RWPE2 (cell line): ENCODE data around the gene STXBP3.

Experiments used
- ATAC-seq: fragments of 200-7000 bp; cut with Tn5 transposase; 3 replicates; pipeline ENCODE4 v1.9.1; 2021; ENCODE audit warnings: low read depth
- DNase-seq: peaks from one replicate; pipeline ENCODE4 v3.0.0-alpha.2; 2020; ENCODE audit warnings: low spot score
- H3K27ac ChIP-seq: fragments of 450-650 bp; 2 replicates; pipeline ENCODE4 v1.5.1; 2017; ENCODE audit warnings: mild to moderate bottlenecking; ENCODE audit not compliant: poor library complexity, severe bottlenecking
- H3K27me3 ChIP-seq: fragments of 250-450 bp; sonication (Bioruptor Pico); 2 replicates; pipeline ENCODE4 v1.5.1; 2021; ENCODE audit warnings: mild to moderate bottlenecking, moderate library complexity; ENCODE audit not compliant: insufficient read depth, poor library complexity, severe bottlenecking
- H3K36me3 ChIP-seq: fragments of 250-450 bp; sonication (Bioruptor Pico); 2 replicates; pipeline ENCODE4 v1.5.1; 2020; ENCODE audit warnings: low read depth, mild to moderate bottlenecking, moderate library complexity
- H3K4me1 ChIP-seq: fragments of 250-450 bp; sonication (Bioruptor Pico); 2 replicates; pipeline ENCODE4 v1.5.1; 2021; ENCODE audit warnings: mild to moderate bottlenecking, moderate library complexity; ENCODE audit not compliant: insufficient read depth, poor library complexity, severe bottlenecking
- H3K4me3 ChIP-seq: fragments of 250-450 bp; sonication (Bioruptor Pico); 2 replicates; pipeline ENCODE4 v1.5.1; 2021; ENCODE audit warnings: mild to moderate bottlenecking, moderate library complexity; ENCODE audit not compliant: severe bottlenecking
- H3K9me3 ChIP-seq: fragments of 250-450 bp; sonication (Bioruptor Pico); 2 replicates; pipeline ENCODE4 v1.5.1; 2021; ENCODE audit warnings: mild to moderate bottlenecking, moderate library complexity; ENCODE audit not compliant: severe bottlenecking
- TF ChIP-seq, protein P1 (sequence below): fragments of 450-650 bp; IDR thresholded peaks from one replicate; pipeline ENCODE4 v1.5.1; 2017; ENCODE audit warnings: mild to moderate bottlenecking, moderate library complexity; ENCODE audit not compliant: poor library complexity, severe bottlenecking

The STXBP3 gene

DNA sequence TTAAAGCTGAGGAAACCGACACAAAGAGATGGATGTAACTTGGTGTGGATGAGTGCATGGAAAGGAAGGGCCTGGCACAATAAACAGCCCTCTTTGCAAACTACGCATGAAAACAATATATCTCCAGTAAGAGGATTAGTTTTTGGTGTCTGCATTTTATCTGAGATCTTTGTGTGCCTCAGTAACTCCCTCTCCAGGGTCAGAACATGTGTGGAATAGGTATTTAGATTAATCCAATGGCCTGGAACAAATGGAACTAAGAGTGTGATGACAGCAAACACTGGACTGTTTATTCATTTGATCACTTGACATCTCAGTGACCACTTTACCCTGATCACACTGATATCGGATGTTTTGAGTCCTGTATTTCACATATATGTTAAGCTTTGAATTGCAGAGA, 65.1 kb downstream of the STXBP3 start:
- Histone ChIP-seq H3K9me3 (no peaks in the 10 kb centered on the region), H3K27ac (no peak overlapping the region), H3K36me3 (peaks cover 16% of the 10 kb centered on the region), H3K4me3 (no peak overlapping the region), H3K27me3 (no peaks in the 10 kb centered on the region), H3K4me1 (peaks cover 9% of the 10 kb centered on the region)
- ATAC-seq (no peak), DNase-seq (no peak)
- TF ChIP-seq, protein P1, sequence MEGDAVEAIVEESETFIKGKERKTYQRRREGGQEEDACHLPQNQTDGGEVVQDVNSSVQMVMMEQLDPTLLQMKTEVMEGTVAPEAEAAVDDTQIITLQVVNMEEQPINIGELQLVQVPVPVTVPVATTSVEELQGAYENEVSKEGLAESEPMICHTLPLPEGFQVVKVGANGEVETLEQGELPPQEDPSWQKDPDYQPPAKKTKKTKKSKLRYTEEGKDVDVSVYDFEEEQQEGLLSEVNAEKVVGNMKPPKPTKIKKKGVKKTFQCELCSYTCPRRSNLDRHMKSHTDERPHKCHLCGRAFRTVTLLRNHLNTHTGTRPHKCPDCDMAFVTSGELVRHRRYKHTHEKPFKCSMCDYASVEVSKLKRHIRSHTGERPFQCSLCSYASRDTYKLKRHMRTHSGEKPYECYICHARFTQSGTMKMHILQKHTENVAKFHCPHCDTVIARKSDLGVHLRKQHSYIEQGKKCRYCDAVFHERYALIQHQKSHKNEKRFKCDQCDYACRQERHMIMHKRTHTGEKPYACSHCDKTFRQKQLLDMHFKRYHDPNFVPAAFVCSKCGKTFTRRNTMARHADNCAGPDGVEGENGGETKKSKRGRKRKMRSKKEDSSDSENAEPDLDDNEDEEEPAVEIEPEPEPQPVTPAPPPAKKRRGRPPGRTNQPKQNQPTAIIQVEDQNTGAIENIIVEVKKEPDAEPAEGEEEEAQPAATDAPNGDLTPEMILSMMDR: no peak

DNA sequence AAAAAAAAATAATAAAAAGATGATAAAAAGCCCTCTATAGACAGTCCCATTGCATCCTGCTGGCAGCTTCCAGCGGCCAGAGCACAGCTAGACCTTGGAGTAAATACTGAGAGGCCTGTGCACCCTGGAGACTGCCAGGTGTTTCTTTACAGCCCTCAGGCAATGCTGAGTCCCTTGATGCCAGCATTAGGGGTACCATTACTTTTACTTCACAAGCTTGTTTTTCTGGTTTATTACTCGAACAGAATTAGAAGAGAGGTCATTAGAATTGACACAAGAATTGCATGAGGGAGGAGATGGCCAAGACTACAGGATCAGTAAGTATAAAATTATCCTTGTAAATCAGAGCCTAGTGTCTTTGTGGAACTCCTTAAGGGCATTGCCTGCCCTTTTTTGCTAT, 66.9 kb downstream of the STXBP3 start:
- Histone ChIP-seq H3K27ac (no peak overlapping the region), H3K4me3 (no peak overlapping the region), H3K4me1 (peaks cover 10% of the 10 kb centered on the region), H3K9me3 (no peaks in the 10 kb centered on the region), H3K36me3 (peaks cover 8% of the 10 kb centered on the region; the same call in 1 of the 2 replicates), H3K27me3 (no peaks in the 10 kb centered on the region)
- DNase-seq (no peak), ATAC-seq (no peak)
- TF ChIP-seq, protein P1: no peak

DNA sequence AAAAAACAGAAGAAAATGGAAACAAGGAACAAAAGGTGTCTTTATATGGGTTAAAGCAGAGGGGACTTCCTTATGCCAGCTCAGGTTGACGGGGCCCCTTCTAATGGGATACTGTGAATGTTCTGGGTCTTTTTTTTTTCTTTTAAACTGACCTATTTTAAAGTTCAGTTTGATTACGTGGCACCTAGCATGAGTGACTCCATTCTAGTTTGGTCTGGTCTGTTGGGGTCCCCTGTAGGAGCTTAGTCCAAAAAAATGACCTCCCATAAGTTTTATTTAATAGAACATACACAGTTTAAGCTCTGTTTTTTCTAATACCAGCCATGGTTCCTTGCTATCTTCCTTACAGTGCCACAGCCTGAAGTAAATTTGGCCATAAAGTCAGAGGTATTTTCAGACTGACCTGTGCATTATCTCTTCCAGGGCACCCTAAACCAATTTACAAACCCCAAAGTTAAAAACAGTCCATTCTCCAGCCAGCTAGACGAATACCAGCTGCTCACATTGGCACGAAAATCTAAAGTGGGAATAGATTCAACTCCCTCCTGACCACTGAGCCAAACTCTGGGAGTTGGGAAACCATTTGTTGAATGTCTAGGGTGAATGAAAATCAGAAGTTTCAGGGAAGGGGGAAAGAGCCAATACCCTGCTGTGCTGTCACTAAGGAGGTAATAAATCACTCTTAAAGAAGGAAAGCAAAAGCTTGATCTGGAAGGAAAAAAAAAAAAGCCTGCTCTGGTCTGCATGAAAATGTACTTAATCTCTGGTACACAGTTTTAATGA, 68.1 kb downstream of the STXBP3 start:
- Histone ChIP-seq H3K9me3 (no peaks in the 10 kb centered on the region), H3K4me3 (no peak overlapping the region), H3K36me3 (no peaks in the 10 kb centered on the region), H3K27me3 (no peaks in the 10 kb centered on the region), H3K27ac (no peak overlapping the region), H3K4me1 (peaks cover 10% of the 10 kb centered on the region)
- ATAC-seq (no peak), DNase-seq (no peak)
- TF ChIP-seq, protein P1: no peak

DNA sequence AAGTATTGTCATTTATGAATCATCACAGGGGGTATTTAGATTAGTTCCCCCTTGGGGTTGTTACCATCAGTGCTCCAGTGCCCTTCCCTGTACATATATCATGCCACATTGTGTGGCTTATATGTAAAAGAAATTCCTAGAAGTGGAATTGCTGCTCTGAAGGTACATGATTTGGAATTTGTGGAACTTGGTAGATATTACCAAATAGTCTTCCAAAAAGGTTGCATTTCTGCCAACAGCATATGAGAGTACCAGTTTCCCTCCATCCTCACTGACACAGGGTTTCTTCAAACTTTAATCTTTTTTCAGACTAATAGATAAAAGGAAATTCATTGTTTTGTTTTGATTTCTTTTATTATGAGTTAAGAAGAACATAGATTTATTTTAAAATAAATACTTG, 69.1 kb downstream of the STXBP3 start:
- H3K27me3 ChIP-seq: no peaks in the 10 kb centered on the region
- TF ChIP-seq, protein P1: no peak
- DNase-seq (no peak), ATAC-seq (no peak)
- H3K27ac ChIP-seq: no peak overlapping the region
- H3K4me1 ChIP-seq: peaks cover 10% of the 10 kb centered on the region
- no peaks in the 10 kb centered on the region for H3K9me3 ChIP-seq
- H3K36me3 ChIP-seq: no peaks in the 10 kb centered on the region
- no peak overlapping the region for H3K4me3 ChIP-seq
